ENCODE results near the gene KLHL29. TPM values are rescaled to one million over a fixed set of nuclear protein-coding genes. Genes with fewer than 3 reads are reported as not detected.

KLHL29 gene
- total and polyA plus RNA-seq, 2 experiments from 2014 or later: 1.5 to 6.5 TPM

GRCh38 chr2:23376075-23376474 lies 8.9 kb upstream of the KLHL29 start (continued):
- TF ChIP-seq ZNF462 (CRISPR knock-in tag; IDR thresholded peaks at IDR 0.05) (no peak), CTCF (conservative IDR thresholded peaks at IDR 0.05; ENCODE audit: low read depth in 2 of 2) (no peak), NANOG (IDR thresholded peaks at IDR 0.05; ENCODE audit: borderline replicate concordance) (no peak), ETS1 (IDR thresholded peaks at IDR 0.05) (no peak), EZH2phosphoT487 (IDR thresholded peaks at IDR 0.05; ENCODE audit: unreplicated experiment) (no peak), CREB1 (CRISPR knock-in tag; IDR thresholded peaks at IDR 0.05; ENCODE audit: low read depth) (no peak), POLR2AphosphoS5 (IDR thresholded peaks at IDR 0.05; ENCODE audit: low read depth) (no peak), REST (IDR thresholded peaks at IDR 0.05; ENCODE audit: unreplicated experiment) (no peak), JUNB (IDR thresholded peaks at IDR 0.05; ENCODE audit: unreplicated experiment) (no peak)
